Fibroblast of the aortic adventitia (primary cell): Measurements from ENCODE around the gene RABGAP1L. TPM values are rescaled to one million over a fixed set of nuclear protein-coding genes. Genes with fewer than 3 reads are reported as not detected.
A peak's percentile ranks its signal among the peaks of the same experiment; 100 is the strongest.

Experiments
- DNase-seq: peaks from one replicate; pipeline ENCODE4 v3.0.0-alpha.2; 2010; ENCODE audit warnings: low read depth
- H3K4me3 ChIP-seq: 2 replicates; pipeline ENCODE4 v1.5.1; 2011; ENCODE audit warnings: low read depth, mild to moderate bottlenecking, control low read depth, low read length, moderate library complexity
- total RNA-seq: library from RNA; depleted of rRNA; stranded (reverse); fragments of >200 nt; gene quantifications from 2 replicates; pipeline ENCODE4 v1.2.3, GENCODE V29; 2012; ENCODE audit warnings: low replicate concordance
- TF ChIP-seq, protein P1 (sequence below): IDR thresholded peaks from 2 replicates; pipeline ENCODE4 v1.5.1; 2011; ENCODE audit warnings: mild to moderate bottlenecking, low read length, control low read depth, inconsistent platforms; ENCODE audit not compliant: insufficient read depth

The RABGAP1L gene
- total RNA-seq, 1 donor = 39.9 TPM

DNA sequence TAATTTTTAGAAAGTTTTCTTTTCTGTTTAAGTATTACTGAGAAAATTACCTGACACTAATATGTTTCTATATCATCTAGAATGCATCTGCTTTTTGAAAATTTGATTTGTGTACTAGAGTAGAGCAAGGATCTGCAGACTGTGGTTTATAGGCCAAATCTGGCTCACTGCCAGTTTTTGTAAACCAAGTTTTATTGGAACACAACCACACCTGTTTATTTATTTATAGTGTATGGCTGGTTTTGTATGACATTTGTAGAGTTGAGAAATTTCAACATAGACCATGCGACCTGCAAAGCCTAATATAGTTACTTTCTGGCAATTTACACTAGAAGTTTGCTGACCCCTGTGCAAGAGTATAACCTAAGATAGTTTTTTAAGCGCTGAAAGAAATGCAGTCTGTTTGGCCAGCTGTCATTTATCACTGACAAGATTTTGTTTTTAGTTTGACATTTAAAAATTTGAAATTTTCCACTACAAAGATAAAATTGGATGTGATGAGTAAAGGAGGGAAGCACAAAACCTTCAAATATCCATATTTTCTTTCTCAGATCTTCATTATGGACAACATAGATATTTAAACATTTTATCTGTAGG lies 804.3 kb downstream of the RABGAP1L start:
- TF ChIP-seq, protein P1, sequence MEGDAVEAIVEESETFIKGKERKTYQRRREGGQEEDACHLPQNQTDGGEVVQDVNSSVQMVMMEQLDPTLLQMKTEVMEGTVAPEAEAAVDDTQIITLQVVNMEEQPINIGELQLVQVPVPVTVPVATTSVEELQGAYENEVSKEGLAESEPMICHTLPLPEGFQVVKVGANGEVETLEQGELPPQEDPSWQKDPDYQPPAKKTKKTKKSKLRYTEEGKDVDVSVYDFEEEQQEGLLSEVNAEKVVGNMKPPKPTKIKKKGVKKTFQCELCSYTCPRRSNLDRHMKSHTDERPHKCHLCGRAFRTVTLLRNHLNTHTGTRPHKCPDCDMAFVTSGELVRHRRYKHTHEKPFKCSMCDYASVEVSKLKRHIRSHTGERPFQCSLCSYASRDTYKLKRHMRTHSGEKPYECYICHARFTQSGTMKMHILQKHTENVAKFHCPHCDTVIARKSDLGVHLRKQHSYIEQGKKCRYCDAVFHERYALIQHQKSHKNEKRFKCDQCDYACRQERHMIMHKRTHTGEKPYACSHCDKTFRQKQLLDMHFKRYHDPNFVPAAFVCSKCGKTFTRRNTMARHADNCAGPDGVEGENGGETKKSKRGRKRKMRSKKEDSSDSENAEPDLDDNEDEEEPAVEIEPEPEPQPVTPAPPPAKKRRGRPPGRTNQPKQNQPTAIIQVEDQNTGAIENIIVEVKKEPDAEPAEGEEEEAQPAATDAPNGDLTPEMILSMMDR = no peak
- no peak overlapping the region for H3K4me3 ChIP-seq
- no peak for DNase-seq

DNA sequence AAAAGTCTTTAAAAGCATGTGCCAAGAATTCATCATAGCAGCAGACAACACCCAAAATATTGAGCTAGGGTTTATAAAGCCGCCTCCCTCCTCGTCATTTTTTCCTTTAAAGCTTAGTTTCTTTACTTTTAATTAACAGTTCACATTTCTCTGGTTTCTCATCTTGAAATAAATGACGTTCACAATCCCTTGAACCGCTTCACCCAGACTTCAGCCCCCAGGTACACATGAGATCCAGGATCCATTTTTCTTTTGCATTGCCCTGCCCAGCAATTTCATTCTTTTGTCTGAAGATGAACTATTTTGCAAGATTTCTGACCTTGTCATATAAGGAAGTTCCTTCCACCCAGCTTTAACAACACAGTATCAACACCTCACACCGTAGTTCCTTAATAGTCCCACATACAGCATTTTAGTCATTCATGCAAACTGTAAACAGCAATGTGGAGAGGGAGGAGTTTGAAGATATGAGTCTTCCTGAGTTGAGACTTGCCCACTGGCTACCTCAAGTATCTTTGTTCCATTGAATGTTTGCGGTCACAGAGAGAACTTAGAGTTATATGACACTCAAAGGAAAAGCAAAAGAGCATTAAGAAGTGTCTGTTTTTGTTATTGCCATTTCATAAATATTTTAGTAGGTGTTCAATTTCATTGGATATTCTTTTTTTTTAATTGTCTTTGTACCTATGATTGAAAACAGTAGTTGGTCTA lies 805.1 kb downstream of the RABGAP1L start:
- H3K4me3 ChIP-seq = no peak overlapping the region
- TF ChIP-seq, protein P1 = no peak

DNA sequence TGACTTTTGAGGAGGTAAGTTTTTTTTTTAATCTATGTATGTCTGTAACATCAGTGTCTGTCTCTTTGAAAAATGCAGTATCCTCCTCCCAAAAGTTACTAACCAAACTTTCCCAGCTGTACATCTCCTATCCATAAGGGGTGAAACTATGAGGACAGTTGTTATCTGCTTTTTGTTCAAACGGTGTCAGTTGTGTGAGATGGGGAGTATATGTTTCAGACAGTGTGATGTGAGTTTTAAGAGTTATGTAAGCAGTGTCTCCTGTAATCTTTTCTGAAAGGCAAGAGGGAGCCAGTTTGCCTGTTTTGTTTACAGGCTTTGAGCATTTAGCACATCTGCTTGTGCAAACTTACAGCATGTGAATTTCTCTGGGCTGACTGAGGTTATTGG lies 805.6 kb downstream of the RABGAP1L start:
- DNase-seq = peak; percentile 21
- H3K4me3 ChIP-seq = no peak overlapping the region
- TF ChIP-seq, protein P1 = no peak

More for the DNA sequence above, 805.1 kb downstream of the RABGAP1L start:
- DNase-seq = peak; percentile 36

DNA sequence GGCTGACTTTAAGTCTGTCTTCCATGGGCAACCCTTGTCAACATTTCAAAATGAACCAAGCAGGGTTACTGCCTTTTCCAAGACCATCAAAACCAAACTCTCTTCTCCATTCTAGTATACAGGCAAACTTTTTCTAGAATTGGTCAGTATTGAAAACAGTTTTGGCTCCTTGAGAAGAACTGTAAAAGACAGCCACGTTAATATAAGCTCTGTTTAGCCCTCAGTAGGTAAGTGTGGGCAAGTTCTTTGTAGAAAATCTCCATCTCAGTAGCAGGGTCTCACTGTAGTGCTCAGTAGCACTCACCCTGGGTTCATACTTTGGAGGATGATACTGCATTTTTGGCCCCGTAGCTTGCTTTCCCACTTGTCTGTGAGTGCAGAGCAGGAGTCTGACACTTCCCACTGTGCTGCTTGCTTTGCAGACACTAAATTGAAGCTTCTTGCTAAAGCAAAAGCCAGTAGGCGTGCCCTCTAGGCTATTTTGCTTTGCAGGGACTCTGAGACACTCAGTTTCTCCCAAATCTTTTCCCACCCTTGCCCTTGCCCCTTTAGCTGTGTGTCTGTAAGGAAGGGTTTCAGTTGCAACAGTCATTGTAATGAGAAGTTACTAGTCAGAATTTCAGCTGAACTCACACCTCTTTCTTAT lies 806.2 kb downstream of the RABGAP1L start:
- DNase-seq = no peak
- TF ChIP-seq, protein P1 = no peak
- no peak overlapping the region for H3K4me3 ChIP-seq

DNA sequence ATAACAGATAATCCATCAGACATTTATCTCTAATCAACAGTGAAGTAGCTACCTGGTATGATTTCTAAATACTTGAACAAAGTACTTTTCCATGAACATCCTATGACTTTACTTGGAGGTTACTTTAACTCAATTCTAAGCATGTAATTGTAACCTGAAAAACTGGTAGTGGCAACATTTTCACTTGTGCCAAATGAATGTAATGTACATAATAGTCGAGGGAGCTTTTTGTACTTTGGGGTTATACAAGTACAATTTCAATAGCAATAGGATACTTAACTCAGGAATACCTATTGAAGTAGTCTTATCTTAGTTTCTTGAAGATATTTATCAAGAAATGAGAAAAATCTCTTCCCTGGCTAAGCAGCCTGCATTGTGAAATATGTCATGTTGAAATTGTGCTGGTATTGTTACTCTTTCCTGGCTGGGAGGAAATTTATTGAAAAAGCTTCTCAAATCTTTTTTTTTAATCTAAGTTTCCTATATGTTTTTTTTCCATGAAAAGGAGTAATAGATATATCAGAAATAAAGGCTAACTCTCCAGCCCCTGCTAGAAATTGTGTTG lies 806.8 kb downstream of the RABGAP1L start:
- peak; percentile 49 for DNase-seq
- H3K4me3 ChIP-seq = no peak overlapping the region
- TF ChIP-seq, protein P1 = no peak

DNA sequence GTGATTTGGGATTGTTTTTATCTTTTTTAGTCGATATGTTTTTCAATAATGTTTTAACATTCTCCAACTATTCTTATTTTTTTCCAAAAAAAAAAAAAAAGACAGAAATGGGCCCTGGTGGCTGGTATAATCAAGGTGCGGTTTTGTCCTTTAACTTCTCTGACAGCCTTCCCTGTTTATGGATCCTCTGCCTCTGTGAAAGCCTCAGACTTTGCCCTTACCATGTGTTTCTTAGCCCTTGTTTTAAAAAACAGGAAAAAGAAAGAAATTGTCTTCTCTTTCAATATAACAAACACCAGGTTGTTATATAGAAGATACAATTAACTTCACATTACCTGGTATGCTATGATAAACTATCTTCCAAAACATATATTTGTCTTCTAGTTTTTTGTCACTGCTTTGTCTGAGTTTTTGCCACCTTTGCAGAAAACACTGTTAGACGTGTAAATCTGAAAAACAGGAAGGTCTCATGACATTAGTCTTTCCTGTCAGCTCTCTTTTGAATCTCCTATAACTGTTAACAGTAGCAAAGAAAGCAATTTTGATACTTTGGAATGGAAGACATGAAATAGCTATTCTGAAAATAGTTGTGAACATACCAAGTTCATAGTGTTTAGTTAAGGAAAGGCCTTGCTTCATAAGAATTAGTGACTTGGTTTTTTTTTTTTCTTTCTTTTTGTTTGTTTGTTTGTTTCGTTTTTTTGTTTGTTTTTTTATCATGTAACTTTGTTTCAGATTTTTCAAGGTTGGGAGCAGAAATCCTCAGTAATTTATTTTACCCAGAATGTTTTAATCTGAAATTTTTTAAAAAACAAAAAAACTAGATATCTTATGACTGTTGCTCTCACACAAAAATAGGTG lies 808.8 kb downstream of the RABGAP1L start:
- no peak for DNase-seq
- H3K4me3 ChIP-seq = no peak overlapping the region
- TF ChIP-seq, protein P1 = no peak
